HEK293T (cell line): Measurements from ENCODE around the gene FSTL4.

ENCODE experiments used
- ELF4 ChIP-seq: fragments of 450-650 bp; IDR thresholded peaks from 2 replicates; pipeline ENCODE4 v1.6.1; 2017; ENCODE audit warnings: antibody characterized with exemption
- FOXM1 ChIP-seq: fragments of 450-650 bp; IDR thresholded peaks from 2 replicates; pipeline ENCODE4 v1.6.1; 2017; ENCODE audit warnings: mild to moderate bottlenecking, borderline replicate concordance
- SP1 ChIP-seq: fragments of 450-650 bp; IDR thresholded peaks from 2 replicates; pipeline ENCODE4 v1.6.1; 2017

GRCh38 chr5:133519191-133519590 lies 93.2 kb downstream of the FSTL4 start:
- TF ChIP-seq SP1 (no peak), ELF4 (no peak), FOXM1 (no peak)
